GM21529 (cell line): ENCODE results near the gene XXYLT1.
"Not testable (repeated sequence)": the region's sequence is repeated elsewhere in the genome, so short reads cannot be mapped to it uniquely, and the experiment has no call there.

ENCODE experiments used
- ATAC-seq: cut with Tn5 transposase; IDR thresholded peaks from one replicate; pipeline ENCODE4 v1.9.1; 2021; ENCODE audit not compliant: unreplicated experiment

XXYLT1 gene

DNA sequence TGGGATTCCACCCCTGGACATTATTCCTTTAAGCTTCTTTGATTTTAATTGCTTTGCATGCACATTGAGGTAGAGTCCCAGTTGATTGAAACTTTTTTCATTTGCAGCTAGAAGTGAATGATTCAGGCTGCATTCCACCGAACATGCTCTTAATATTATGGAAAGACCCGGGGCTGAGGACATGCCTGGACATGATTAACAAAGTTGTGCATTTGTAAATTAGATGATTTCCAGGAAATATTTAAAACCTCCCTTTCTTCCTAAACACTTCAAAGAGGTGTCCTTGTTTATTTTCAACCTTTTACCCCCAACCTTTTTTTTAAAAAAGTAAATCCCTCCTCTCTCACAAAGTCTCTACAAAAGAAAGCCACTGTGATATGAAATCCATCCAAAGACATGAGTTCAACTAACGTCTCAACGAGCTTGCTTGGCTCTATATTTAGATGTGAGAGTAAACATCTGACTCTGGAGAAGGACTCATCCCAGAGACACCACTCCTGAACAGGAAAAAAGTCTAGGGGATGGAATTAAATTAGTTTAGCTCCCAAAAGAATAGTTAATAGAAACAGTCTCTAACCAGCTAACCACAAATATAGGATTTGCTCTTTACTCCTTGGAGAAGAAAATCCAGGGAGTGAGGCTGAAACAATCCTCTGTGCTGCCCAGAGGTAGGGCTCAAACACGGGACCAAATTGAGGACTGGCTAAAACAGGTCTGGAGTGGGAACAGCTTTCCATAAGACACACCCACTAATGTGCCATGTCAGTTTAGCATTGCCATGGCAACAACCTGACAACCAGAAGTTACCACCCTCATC is 83.1 kb downstream of the XXYLT1 start:
- no peak for ATAC-seq

DNA sequence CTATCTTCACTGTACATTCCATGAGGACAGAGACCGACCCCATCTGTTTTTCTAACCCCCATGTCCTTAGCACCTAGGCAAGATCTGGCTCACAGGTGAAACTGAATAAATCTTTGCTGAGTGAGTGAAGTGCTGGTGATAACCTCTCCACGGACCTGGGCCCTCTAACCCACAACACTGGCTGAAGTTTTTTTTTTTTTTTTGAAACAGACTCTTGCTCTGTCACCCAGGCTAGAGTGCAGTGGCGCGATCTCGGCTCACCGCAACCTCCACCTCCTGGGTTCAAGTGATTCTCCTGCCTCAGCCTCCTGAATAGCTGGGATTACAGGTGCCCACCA is 84.3 kb downstream of the XXYLT1 start:
- not testable (repeated sequence) for ATAC-seq

DNA sequence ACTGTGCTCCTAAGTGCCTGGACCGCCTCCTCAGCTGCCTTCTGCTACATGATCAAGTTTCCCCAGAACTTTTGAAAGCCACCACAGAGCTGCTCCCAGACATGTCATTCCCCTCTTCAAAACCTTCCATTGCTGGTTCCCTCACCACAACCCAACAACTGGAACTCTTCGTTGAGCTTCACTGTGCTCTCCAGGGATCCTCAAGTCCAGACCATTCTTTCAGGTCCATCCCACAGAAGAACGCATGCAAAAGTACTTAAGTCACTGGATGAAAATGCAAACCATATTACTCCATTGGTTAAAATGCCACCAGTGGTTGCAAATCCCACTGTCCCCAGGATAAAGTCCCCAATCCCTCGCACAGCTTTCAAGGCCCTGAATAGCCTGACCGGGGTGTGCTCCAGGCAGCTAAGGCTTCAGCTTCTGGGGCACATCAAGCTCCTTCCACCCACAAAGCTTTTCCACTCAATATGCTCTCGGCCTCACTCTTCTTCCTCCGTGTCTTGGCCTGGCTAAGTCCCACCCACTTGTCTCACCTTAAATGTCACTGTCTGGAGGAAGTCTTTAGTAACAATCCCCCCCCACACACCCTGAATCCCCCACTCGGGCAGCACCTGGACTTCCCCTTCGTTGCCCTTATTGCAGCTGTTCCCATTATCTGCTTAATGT is 84.8 kb downstream of the XXYLT1 start:
- no peak for ATAC-seq

DNA sequence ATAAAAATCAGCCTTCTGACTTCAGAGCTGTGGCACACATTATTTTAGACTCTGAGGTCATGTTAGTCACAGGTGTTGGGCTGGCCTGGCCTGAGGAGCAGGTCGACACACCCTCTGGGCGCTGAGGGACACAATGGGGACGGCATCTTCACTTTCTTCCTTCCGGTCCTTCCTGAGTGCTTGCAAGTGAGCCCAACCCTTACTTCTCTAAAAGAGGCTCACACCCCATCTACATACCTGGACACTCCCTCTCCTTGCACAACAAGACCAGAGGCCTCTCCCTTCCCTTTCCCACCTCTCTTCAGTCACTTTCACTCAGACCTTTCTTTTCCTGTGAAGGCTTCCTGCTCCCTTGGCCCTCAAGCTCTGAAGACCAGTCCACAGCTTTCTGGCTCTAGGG is 85.4 kb downstream of the XXYLT1 start:
- no peak for ATAC-seq

DNA sequence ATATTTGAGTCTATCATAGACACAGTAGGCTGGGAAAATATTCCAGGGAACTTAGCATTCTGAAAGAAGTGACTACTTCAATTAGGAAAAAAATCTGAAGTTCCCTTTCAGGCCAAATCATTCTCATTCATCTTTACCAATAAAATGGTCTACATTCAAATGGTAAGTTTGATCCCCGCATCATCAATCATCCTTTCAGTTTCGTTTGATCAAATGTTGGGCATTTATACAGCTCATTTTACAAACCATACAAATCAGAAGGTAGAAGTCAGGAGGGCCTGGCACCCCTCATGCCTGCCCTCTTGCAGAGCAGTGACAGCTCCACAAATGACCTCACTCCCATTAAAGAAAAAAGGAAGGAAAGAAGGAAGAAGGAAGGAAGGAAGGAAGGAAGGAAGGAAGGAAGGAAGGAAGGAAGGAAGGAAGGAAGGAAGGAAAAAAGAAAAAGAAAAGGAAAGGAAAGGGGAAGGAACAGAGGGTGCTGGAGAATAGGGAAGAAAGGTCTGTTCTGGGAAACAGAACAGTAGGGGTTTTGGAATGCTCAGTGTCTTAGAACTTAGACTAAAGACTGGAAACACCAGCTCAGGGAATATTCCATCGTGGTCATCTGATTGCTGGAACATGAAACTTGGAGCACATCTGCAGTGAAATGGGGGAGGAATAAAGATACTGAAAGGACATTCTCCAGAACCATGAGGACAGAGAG is 86.1 kb downstream of the XXYLT1 start:
- ATAC-seq: no peak

DNA sequence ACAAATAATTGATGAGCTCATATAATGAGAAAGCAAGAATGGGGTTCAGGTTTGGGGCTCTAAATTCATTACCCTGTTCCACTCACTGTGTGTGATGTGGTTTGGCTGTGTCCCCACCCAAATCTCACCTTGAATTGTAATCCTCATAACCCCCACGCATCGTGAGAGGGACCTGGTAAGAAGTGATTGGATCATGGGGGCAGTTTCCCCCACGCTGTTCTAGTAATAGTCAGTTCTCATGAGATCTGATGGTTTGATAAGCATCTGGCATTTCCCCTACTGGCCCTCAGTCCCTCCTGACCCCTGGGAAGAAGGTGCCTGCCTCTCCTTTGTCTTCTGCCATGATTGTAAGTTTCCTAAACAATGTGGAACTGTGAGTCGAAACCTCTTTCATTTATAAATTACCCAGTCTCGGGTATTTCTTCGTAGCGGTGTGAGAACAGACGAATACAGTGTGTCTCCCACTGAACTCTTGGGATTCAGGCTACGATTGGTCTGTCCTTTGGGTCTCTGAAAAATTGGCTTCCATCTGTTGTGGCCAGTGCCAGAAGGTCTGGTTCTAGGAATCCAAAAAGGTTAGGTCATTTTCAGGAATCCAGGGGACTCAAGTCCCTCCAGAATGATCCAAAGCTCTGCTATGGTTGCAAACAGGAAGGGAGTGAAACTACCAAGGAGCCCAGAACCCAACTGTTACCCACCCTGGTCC is 87.7 kb downstream of the XXYLT1 start:
- no peak for ATAC-seq

DNA sequence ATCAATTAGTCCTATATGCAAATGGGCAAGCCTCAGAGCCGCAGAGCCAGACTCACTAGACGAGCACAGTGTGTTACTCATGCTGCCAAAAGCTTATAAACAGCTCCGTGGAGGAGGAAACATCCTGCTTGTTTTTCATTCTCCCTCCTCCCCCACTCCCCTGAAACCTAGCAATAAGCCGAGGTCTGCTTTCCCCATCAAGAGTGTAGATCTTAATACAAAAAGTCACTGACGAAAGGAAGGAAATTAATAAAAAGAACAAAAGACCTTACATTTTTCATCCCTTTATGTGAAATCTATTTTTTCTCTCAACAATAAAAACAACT is 88.5 kb downstream of the XXYLT1 start:
- ATAC-seq: no peak

DNA sequence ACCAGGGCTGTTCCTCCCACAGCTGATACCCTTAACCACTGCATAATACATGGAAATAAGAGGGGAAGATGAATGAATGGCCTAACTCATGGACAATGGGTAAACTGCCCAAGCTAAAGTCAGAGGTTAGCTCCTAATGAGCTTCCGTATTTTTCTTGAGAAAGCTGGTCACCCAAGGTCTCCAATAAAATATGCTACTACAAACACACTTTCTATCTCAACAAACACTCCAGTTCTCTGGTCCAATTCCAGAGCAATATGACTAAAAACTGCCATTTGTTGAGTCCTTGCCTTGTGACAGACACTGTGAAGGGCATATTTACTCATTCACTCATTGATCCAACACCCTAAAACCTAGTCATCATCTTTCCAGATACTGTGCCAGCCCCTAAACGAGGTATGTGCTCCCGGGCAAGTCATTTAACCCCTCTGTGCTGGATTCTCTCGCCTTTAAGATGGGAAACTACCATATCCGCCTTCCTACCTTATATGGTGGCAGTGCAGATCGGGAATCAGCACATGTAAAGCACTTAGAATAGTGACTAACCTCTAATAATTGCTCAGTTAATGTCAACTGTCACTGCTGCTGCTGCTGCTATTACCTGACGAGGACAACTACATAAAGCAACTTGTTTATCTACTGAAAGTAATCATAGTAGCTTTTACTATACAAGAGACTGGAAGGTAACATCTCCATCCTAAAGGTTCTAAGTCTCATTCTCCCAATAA is 89.1 kb downstream of the XXYLT1 start:
- no peak for ATAC-seq

DNA sequence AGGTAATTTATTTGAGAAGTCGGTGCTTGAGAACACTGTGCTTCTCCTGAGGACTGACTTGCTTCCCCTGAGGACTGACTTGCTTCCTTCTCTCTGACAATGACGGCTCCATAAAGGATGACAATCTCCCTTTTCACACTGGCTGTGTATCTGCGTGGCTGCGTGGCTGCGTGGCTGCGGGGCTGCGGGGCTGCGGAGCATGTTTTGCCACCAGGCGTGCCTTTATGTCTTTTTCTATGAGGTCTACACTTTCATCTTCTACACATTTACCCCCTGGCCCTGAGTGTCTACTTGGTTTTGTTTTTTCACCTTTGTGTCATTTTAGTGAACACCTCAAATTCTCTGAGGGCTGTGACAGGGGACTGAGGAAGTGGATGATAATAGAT is 89.9 kb downstream of the XXYLT1 start:
- no peak for ATAC-seq

DNA sequence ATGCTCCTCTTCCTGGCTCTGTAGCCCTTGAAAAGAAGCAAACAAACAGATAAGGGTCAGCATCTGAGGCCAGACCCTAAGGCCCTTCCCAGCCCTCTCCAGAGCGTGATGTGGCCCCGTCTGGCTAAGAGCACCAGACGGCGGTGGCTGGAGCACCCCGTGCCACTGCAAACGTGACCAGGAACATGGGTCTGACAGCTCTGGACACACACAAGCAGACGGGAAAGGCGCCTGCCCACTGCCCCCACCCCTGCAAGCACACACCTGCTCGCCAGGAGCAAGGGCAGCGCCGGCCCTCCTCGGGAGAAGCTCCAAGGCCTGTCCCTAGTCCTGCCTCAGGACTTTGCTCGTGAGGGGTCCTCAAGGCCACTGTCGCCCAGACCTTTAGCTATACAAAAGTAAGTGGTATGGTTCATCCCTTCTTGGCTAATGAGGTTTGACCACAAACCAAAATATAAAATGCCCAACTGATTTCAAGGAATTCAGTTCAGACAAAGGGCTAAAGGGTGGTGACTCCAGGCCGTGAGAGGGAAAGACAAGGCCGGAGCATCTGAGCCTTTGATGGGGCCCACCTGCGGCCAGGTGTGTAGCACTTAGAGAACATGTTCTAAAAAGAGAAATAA is 90.4 kb downstream of the XXYLT1 start:
- ATAC-seq: no peak

DNA sequence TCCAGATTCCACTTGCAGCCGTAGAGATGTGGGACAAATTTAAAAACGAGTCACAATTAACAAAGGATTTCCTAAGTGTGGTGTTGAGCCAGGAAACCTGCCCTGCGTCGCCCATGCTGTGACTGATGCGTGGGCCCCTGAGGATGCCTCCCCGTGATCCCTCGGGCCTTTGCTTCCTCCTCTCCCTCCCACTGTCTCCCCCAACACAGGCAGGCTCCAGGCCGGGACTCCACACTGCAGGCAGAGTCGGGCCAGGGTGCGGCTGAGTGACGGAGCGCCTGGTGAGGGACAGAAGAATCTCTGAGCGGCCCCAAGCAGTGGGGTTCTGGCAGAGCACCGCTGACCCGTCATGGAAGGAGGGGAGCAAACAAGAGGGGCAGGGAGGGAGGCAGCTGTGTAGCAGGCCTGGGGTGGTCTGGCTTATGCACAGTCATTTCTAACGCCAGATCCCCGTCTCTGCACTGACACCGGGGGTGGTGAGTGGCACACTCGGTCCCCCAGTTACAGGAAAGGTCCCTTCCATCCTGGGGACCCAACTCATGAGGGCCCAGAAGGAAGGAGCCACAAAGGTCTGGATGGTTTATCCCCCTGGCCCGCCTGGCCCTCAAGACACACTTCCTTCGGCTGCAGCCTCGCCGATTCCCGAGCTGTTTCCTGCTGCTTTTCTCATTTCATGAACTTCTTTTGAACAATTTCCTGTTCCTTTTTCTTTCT is 91.0 kb downstream of the XXYLT1 start:
- no peak for ATAC-seq

DNA sequence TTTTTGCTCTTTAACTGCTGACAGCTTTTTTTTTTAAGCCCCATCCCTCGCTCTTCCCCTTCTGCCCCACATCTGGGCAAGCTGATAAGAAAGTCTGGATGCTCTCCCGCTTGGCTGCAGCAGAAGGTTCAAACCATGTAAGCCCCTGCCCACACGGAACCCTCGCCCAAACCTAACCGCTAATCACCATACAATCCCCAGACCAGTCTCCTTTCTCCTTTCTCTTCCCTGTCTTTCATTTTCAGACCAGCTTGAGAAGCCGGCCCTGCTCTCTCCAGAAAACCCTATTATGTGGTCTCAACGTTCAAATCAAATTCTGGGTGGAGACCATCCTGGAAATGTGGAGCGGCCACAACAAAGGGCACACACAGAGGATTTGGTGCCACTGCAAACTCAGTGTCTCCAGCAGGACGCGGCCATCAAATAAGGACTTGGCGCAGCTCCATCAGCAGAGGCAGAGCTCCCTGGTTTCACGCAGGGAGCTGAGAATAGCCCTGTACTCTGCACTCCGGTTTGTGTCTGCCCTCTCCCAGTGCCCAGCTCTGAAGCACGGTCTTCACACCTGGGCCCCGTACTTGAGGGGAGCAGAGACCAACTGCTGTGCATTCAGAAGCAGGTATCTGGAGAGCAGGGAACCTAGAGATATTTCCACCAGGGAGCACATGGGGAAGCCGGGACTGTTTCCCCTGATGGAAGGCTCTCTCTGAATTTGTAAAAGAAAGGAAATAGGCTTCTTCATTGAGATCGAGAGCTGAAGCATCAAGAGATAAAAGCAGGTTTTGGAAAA is 92.6 kb downstream of the XXYLT1 start:
- ATAC-seq: no peak

DNA sequence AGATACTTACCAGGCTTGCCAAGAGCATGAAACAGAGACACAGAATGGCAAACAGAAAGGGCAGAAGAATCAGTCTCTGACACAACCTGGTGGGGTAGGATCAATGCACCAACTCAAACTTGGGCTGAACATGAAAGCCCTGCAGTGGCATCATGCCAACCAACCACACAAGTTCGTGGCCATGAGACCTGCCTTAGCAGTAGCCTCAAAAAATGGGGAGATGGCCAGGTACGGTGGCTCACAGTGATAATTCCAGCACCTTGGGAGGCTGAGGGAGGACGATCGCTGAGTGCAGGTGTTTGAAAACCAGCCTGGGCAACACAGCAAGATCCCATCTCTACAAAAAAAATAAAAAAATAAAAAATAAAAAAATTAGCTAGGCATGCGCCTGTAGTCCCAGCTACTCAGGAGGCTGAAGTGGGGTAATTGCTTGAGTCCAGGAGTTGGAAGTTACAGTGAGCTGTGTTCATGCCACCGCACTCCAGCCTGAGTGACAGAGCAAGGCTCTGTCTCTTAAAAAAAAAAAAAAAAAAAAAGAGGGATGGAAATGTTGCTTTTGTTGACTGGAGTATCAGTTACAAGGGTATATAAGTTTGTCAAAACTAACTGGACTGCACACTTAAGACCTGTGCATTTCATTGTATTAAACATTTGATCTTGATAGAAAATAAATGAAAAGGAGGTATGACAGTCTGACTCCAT is 93.4 kb downstream of the XXYLT1 start:
- no peak for ATAC-seq

DNA sequence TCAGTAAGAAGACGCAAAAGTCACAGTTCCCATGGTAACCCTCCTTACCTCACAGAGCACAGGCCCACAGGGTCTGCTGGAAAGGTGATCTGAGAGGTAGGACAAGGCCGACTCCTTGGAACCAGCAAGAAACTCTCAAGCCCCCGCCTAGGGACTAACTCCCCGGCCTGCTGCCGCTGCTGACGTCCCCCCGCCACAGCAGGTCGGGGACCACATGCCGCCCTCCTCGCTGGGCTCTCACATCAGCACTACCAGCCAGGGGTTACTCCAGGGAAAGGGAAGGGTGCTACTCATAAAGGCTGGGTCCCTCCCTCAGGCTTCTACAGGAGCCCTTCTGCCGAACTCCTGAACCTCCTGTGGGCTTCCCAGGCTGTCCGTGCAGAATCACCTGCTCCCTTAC is 94.2 kb downstream of the XXYLT1 start:
- no peak for ATAC-seq

DNA sequence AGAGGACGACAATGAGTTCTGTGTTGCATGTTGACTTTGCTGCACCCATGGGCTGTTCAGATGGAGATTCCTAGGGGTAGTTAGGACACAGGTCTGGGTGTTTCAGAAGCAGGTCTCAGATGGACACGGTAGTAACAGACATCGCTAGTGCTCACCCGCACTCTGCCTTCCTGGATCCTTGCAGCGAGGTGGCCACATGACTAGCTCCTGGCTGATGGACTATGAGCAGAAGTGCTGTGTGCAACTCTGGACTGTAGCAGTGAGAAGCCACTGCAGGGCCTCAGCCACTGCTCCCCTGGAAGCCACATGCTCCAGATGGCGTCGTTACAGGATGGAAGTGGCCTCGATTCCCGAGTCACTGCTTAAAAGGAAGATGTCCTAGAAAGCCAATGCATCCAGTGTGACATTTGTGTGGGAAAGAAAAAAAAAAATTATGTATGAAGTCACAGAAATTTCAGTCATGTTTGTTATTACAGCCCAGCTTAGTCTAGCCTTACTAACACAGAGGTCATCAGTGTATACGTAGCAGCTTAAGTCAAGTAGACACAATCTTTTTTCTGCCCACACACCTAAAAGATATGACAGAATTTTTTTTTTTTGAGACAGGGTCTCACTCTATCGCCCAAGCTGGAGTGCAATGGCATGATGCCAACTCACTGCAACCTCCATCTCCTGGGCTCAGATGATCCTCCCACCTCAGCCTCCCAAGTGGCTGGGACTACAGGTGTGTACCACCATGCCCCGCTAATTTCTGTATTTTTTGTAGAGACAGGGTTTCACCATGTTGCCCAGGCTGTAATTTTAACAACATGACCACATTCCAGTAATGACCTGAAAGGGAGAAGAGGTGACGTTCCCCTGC is 95.3 kb downstream of the XXYLT1 start:
- ATAC-seq: no peak

DNA sequence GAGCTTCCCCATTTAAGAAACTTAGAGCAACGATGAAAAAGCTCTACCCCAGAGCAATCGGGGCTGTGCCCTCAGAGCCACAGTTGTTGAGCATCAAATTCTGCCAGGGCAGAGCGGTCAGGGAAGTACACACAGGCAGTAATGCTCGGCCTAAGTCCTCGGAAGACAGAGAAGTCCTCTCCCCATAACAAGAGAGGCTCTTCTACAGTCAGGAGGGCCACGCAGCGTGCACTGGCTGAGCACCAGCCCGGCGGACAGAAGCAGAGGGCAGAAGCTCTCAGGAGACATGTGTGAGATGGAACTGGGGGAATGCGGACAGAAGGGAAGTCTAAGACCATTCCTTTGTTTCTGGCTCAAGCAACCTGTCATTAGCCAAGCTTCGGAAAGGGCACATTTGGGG is 95.9 kb downstream of the XXYLT1 start:
- ATAC-seq: no peak

DNA sequence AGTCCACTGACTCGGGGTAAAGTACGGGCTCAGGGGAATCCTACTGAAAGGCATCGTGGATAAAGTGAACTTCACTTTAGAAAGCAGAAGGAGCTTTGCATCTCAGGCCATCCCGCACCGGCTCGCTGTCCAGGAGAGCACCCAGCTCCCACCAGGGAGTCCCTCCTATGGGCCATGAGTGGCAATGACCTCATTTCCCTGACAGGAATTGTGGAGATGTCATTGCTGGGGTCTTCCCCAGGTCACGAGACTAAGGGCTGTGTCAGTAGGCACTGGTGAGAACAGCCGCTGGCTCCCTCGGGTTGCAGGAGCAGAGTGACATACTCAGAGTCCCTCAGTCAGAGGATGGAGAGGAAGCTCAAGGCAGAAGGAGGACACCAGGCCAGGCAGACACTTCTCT is 97.3 kb downstream of the XXYLT1 start:
- no peak for ATAC-seq

DNA sequence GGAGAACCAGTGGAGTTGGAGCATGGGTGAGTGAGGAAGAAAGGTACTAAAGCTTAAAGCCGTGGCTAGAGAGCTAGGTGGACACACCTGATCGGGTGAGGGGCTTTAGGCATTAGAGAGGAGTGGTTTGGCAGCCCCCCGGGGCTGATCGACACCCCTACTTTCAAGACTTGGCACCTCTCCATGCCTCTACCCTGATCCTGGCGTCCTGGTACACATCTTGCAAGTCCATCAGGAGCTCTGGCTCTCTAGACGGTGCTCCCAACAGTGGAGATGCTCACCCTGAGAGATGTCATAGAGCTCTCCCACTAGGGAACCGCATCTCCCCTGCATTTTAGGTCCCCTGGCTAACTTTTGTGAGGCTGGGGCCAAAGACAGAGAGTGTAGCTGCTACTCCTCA is 98.1 kb downstream of the XXYLT1 start:
- ATAC-seq: no peak
